CD4-positive, alpha-beta T cell treated with Interleukin-10 for 1 hour (primary cell): ENCODE data around the gene OR8K5.
"Not testable (repeated sequence)": the region's sequence is repeated elsewhere in the genome, so short reads cannot be mapped to it uniquely, and the experiment has no call there.

Experiments
- DNase-seq: peaks from one replicate; pipeline ENCODE4 v3.0.0-alpha.2; 2020

Gene OR8K5

GRCh38 chr11:56160217-56160616, at the start of gene OR8K5:
Gene OR8K5, minus strand, starts transcription at chr11:56160317. Its CDS starts 0 bp downstream, at chr11:56160317.
- DNase-seq: no peak

DNA sequence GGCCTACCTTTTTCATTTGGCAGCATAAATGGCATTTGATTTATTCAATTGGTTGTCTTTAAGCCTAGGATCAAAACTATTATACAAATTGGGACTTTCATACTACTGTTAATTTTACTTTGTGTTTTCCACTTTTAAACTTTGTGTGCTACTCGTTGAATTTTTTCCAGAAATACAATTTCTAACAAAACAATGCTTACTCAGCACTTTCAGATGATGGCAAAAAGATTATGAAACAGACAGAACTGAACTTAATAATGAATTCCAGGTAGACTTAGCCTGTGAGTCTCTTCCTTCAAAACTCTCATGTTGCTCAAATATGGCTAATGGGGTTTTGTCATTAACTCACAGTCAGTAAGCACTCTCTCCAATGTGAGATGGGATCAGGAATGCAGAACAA, 47.7 kb upstream of the OR8K5 start:
- no peak for DNase-seq

GRCh38 chr11:56197367-56197766, 37.2 kb upstream of the OR8K5 start:
- no peak for DNase-seq

- DNase-seq: no peak
Observed at GRCh38 chr11:56196705-56197104, 36.6 kb upstream of the OR8K5 start.

DNA sequence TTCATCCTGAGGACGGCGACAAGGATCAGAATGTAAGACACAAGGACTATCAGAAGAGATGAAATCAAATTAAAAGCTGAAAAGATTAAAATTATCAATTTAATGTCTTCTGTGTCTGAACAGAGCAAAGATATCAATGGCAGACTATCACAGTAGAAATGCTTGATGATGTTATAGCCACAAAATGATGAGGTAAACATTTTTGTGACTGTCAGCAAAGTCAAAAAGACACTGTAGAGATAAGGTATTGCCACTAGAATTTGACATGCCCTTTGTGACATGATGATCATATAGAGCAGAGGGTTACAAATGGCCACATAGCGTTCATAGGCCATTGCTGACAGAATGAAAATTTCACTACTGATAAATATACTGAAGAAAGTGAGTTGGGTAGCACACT, 28.5 kb upstream of the OR8K5 start:
- DNase-seq: no peak

- DNase-seq: no peak
Observed at GRCh38 chr11:56183459-56183858, 23.3 kb upstream of the OR8K5 start.

DNA sequence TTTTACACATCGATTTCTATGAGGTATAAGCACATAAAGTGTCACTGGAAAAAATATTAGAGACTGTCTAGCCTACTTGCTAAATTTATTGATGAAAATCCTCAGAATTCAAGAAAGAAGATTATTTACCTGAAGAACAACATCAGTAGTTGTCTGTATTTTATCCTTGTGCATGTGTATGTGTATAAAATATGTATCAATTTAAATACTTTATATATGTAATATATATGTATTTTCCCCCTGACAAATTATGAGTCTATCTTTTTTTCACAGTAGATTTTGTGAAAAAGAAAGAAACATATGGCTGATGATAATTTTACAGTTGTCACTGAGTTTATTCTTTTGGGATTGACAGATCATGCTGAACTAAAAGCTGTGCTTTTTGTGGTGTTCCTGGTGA, 16.2 kb upstream of the OR8K5 start, which contains the start of gene OR5J2:
OR5J2 (plus strand) TSS at position 301 of the 400 bp plus-strand sequence; CDS start at position 301, 0 bp downstream.
- DNase-seq: no peak

DNA sequence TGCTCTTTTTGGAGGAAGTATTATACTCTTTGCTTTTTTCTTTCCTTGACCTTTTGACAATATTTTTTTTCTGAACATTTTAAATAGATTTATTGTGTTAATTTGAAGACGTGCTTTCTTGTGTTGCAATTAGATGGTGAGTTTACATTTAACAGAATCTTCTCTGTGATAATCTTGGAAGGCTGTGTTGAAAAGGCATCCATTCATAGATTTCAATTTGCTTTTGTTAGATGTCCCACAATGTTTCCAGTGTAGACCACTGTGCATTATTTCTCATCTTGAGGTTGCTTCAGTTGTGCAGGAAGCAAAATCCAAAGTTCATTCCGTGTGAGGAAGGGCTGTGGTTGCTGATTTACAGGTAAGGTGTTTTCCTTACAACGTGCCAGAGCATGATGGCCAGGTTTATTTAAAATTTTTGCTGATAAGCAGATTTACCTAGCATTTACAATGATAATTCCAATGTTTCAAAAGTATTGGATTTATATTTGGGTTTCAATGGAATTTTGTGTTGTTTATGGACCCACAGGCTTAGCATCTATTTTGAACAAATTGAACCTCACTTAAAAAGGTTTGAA, 12.2 kb upstream of the OR8K5 start:
- no peak for DNase-seq

DNA sequence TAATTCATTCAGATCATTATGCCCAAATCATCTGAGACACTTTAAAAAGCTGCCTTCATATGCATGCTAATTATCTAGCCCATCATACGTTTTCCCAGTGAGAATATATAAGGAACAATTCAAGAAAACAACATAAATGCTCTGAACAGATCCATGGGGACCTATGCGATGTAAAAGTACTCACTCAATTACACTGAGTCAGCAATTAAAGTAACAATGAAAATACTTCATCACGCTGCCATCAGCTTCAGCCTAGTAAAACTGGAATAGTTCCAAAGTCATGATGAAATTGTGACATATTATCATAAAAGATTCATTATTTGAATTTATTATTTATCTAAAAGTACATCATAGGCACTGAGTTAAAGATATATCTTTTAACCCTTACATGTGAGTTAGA, 3.7 kb upstream of the OR8K5 start:
- DNase-seq: no peak

DNA sequence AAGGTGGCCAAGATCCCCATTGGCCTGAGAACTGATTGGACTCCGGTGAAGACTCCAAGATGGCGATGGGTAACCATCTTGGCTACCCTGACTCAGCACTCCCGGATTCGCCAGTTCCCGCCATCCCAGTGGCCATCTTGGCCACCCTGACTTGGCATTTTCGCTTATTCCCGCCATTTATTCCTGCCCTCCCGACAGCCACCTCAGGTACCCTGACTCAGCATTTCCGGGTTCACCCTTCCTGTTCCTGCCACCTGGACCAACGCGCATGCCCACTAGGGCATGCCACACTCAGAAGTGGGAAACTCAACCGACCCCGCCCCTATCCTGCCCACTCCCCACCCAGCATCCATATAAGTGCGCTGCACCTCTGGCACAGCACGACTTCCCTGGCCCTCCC, 7.8 kb downstream of the OR8K5 start:
- DNase-seq: no peak

GRCh38 chr11:56151376-56151775, 8.7 kb downstream of the OR8K5 start:
- no peak for DNase-seq

DNA sequence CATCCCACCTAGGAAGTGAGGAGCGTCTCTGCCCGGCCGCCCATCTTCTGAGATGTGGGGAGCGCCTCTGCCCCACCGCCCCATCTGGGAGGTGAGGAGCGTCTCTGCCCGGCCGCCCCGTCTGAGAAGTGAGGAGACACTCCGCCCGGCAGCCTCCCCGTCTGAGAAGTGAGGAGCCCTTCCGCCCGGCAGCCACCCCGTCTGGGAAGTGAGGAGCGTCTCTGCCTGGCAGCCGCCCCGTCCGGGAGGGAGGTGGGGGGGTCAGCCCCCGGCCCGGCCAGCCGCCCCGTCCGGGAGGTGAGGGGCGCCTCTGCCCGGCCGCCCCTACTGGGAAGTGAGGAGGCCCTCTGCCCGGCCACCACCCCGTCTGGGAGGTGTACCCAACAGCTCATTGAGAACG, 16.4 kb downstream of the OR8K5 start:
- DNase-seq: not testable (repeated sequence)

- DNase-seq: no peak
Observed at GRCh38 chr11:56140151-56140661, 19.9 kb downstream of the OR8K5 start, which contains the start of gene OR8J3. Gene OR8J3, minus strand, starts transcription at chr11:56140201. Its CDS starts 2,483 bp downstream, at chr11:56137718.

GRCh38 chr11:56122073-56122472, 38.0 kb downstream of the OR8K5 start, which contains the start of gene OR8H3:
Gene OR8H3, plus strand, starts transcription at chr11:56122373. Its CDS starts 0 bp downstream, at chr11:56122373.
- no peak for DNase-seq
